H1 (cell line): ENCODE data around the gene GALNT13. TPM values are rescaled to one million over a fixed set of nuclear protein-coding genes. Genes with fewer than 3 reads are reported as not detected.

Experiments used
- CTCF ChIA-PET: fragments of 300-600 bp; sonication (Branson Sonifier 250); formaldehyde crosslinking; loops from one replicate; lab custom pipeline; 2021; ENCODE audit not compliant: partially characterized antibody; lab: Charles Lee
- POLR2A ChIA-PET: fragments of 300-600 bp; sonication (Branson Sonifier 250); formaldehyde crosslinking; loops from one replicate; lab custom pipeline; 2021; ENCODE audit warnings: inconsistent platforms; ENCODE audit not compliant: partially characterized antibody; lab: Charles Lee
- DNase-seq, 2 experiments: peaks; one replicate each; pipeline versions ENCODE4 v3.0.0 to v3.0.0-alpha.2; 2010 to 2022; ENCODE audit warnings: low spot score in 2 of 2, low read depth in 1 of 2, mixed read lengths in 1 of 2
- FAIRE-seq: peaks from 2 replicates; lab custom pipeline; 2011; peaks lifted over from hg19 to GRCh38; lab: Jason Lieb, UNC
- H2AFZ ChIP-seq: 2 replicates; pipeline ENCODE4 v1.8.1; 2012; ENCODE audit warnings: low read length, inconsistent platforms
- H2AK5ac ChIP-seq: 2 replicates; pipeline ENCODE4 v1.6.1; 2013; ENCODE audit warnings: low read depth, low read length
- H2BK120ac ChIP-seq: replicated peaks from 2 replicates; pipeline ENCODE3; 2013; ENCODE audit warnings: low read depth, low read length, inconsistent platforms
- H2BK12ac ChIP-seq: 2 replicates; pipeline ENCODE4 v1.6.1; 2013; ENCODE audit warnings: low read depth, low read length
- H2BK15ac ChIP-seq: 2 replicates; pipeline ENCODE4 v1.6.1; 2013; ENCODE audit warnings: low read length
- H2BK20ac ChIP-seq: 2 replicates; pipeline ENCODE4 v1.6.1; 2013; ENCODE audit warnings: low read length
- H2BK5ac ChIP-seq: 2 replicates; pipeline ENCODE4 v1.6.1; 2013; ENCODE audit warnings: low read depth, low read length
- H3K14ac ChIP-seq: 2 replicates; pipeline ENCODE4 v1.6.1; 2013; ENCODE audit warnings: inconsistent platforms; ENCODE audit not compliant: insufficient read length
- H3K18ac ChIP-seq: 2 replicates; pipeline ENCODE4 v1.6.1; 2013; ENCODE audit warnings: low read length; ENCODE audit errors: extremely low read depth
- H3K23ac ChIP-seq: 2 replicates; pipeline ENCODE4 v1.6.1; 2013; ENCODE audit warnings: inconsistent platforms; ENCODE audit not compliant: insufficient read length
- H3K23me2 ChIP-seq: 2 replicates; pipeline ENCODE4 v1.6.1; 2013; ENCODE audit warnings: low read depth, low read length
- H3K27ac ChIP-seq: 2 replicates; pipeline ENCODE4 v1.6.1; 2011; ENCODE audit warnings: low read depth, low read length, inconsistent platforms
- H3K27me3 ChIP-seq, 4 experiments: replicated peaks in 1 of 4; 1 replicate in 1 of 4; 2 replicates in 3 of 4; pipeline versions ENCODE4 v1.6.1 to v1.8.1; 2011 to 2013; ENCODE audit warnings: low read length in 3 of 4, mild to moderate bottlenecking in 3 of 4, inconsistent platforms in 2 of 4, mixed read lengths in 2 of 4, moderate library complexity in 1 of 4; ENCODE audit not compliant: control insufficient read depth in 3 of 4, insufficient read depth in 3 of 4; ENCODE audit errors: extremely low read depth in 1 of 4
- H3K36me3 ChIP-seq, 4 experiments: 2 replicates each; pipeline versions ENCODE4 v1.6.1 to v1.8.1; 2011 to 2013; ENCODE audit warnings: mild to moderate bottlenecking in 4 of 4, low read length in 3 of 4, moderate library complexity in 2 of 4, control low read depth in 1 of 4, inconsistent platforms in 1 of 4; ENCODE audit not compliant: insufficient read depth in 4 of 4, control insufficient read depth in 2 of 4
- H3K4ac ChIP-seq: replicated peaks from 2 replicates; pipeline ENCODE3; 2013; ENCODE audit warnings: low read length, low read depth, mixed read lengths, inconsistent platforms; ENCODE audit not compliant: insufficient read length
- H3K4me1 ChIP-seq, 4 experiments: replicated peaks in 1 of 4; 1 replicate in 1 of 4; 2 replicates in 3 of 4; pipeline versions ENCODE4 v1.6.1 to v1.8.1; 2011 to 2013; ENCODE audit warnings: low read length in 3 of 4, inconsistent platforms in 2 of 4, mixed read lengths in 1 of 4; ENCODE audit not compliant: insufficient read depth in 4 of 4, control insufficient read depth in 3 of 4
- H3K4me2 ChIP-seq, 2 experiments: 2 replicates each; pipeline versions ENCODE4 v1.6.1 to v1.8.1; 2011 to 2013; ENCODE audit warnings: low read depth in 2 of 2, low read length in 2 of 2, control low read depth in 1 of 2, inconsistent platforms in 1 of 2, mild to moderate bottlenecking in 1 of 2; ENCODE audit not compliant: insufficient read depth in 1 of 2
- H3K4me3 ChIP-seq, 4 experiments: fragments of 200-600, 300-600 bp in 1 of 4; sonication (generic), shearing (Covaris generic), sonication (Bioruptor Twin) in 1 of 4; 2 replicates each; pipeline versions ENCODE4 v1.5.1 to v1.8.1; 2011 to 2016; ENCODE audit warnings: low read length in 4 of 4, low read depth in 3 of 4, control low read depth in 2 of 4, inconsistent platforms in 2 of 4, mild to moderate bottlenecking in 2 of 4, mixed read lengths in 1 of 4, moderate library complexity in 1 of 4; ENCODE audit not compliant: insufficient read depth in 2 of 4; ENCODE audit errors: extremely low read depth in 1 of 4
- H3K56ac ChIP-seq: replicated peaks from 2 replicates; pipeline ENCODE3; 2013; ENCODE audit warnings: low read depth, mild to moderate bottlenecking, mixed read lengths, low read length, inconsistent platforms; ENCODE audit not compliant: insufficient read length
- H3K79me1 ChIP-seq: 2 replicates; pipeline ENCODE4 v1.6.1; 2013; ENCODE audit warnings: low read depth, low read length, control low read depth
- H3K79me2 ChIP-seq, 2 experiments: 2 replicates each; pipeline versions ENCODE4 v1.6.1 to v1.8.1; 2012 to 2013; ENCODE audit warnings: low read length in 2 of 2, mild to moderate bottlenecking in 2 of 2, inconsistent platforms in 1 of 2; ENCODE audit not compliant: insufficient read depth in 2 of 2, control insufficient read depth in 1 of 2
- H3K9ac ChIP-seq, 4 experiments: replicated peaks in 1 of 4; 1 replicate in 1 of 4; 2 replicates in 3 of 4; pipeline versions ENCODE4 v1.6.1 to v1.8.1; 2011 to 2013; ENCODE audit warnings: low read depth in 3 of 4, low read length in 3 of 4, control low read depth in 2 of 4, mild to moderate bottlenecking in 2 of 4, moderate library complexity in 2 of 4, inconsistent platforms in 1 of 4; ENCODE audit errors: extremely low read depth in 1 of 4
- H3K9me3 ChIP-seq, 2 experiments: 2 replicates each; pipeline versions ENCODE4 v1.6.1 to v1.8.1; 2012 to 2013; ENCODE audit warnings: mild to moderate bottlenecking in 2 of 2, moderate library complexity in 2 of 2, control low read depth in 1 of 2, inconsistent platforms in 1 of 2, low read depth in 1 of 2, low read length in 1 of 2, mixed read lengths in 1 of 2; ENCODE audit not compliant: insufficient read depth in 2 of 2
- H4K20me1 ChIP-seq, 2 experiments: replicated peaks in 1 of 2; 2 replicates each; pipeline versions ENCODE3 to v1.8.1; 2011 to 2013; ENCODE audit warnings: inconsistent platforms in 2 of 2, low read length in 2 of 2, mild to moderate bottlenecking in 1 of 2; ENCODE audit not compliant: insufficient read depth in 2 of 2, control insufficient read depth in 1 of 2
- H4K5ac ChIP-seq: 2 replicates; pipeline ENCODE4 v1.6.1; 2013; ENCODE audit warnings: low read length, low read depth, mixed read lengths, inconsistent platforms; ENCODE audit not compliant: insufficient read length
- H4K8ac ChIP-seq: 2 replicates; pipeline ENCODE4 v1.8.0; 2013; ENCODE audit warnings: mild to moderate bottlenecking, moderate library complexity, low read length, inconsistent platforms; ENCODE audit not compliant: insufficient read depth; ENCODE audit errors: extremely low read depth
- H4K91ac ChIP-seq: replicated peaks from 2 replicates; pipeline ENCODE3; 2013; ENCODE audit warnings: low read length, mixed read lengths, inconsistent platforms; ENCODE audit not compliant: insufficient read length
- WGBS, 2 experiments: shearing (Covaris generic) in 1 of 2; methylation state at CpG; one replicate each; pipeline versions ENCODE4 v1.1.6 to v1.1.7; 2013 to 2015; ENCODE audit warnings: low lambda C conversion rate in 2 of 2, mixed read lengths in 2 of 2, inconsistent platforms in 1 of 2, low coverage in 1 of 2, missing lambda C conversion rate in 1 of 2; ENCODE audit not compliant: insufficient replicate concordance in 2 of 2, insufficient coverage in 1 of 2, insufficient read length in 1 of 2; ENCODE audit errors: extremely low coverage in 1 of 2, missing lambda C conversion rate in 1 of 2; 5-methylcytosine and 5-hydroxymethylcytosine counted together
- polyA plus RNA-seq, 7 experiments: library from polyadenylated mRNA; depleted of rRNA in 3 of 7; stranded (reverse) in 5 of 7; unstranded in 2 of 7; fragments of >200 nt in 5 of 7; fragments of 200-250 nt in 2 of 7; gene quantifications; 1 replicate in 5 of 7; 2 replicates in 1 of 7; 4 replicates in 1 of 7; pipeline versions ENCODE4 v1.2.1 to v1.2.3, GENCODE V29; 2011 to 2013; ENCODE audit warnings: missing spikeins in 2 of 7, mixed read lengths in 2 of 7
- total RNA-seq: library from RNA; stranded (reverse); fragmentation: NEBNext Ultra II Directional; extraction: Animal tissue kit (Norgen Biotek cat#: 25700); gene quantifications from 2 replicates; pipeline ENCODE4 v1.2.1, GENCODE V29; 2021

The GALNT13 gene
- total and polyA plus RNA-seq, 2 of the 8 experiments (the other 6 are each of a cell fraction or from before 2014, with no cell fraction given): 3.2 to 9.6 TPM

GRCh38 chr2:154425994-154426393 lies 554.3 kb downstream of the GALNT13 start:
- no peak overlapping the region for H2BK20ac ChIP-seq
- H3K56ac ChIP-seq: no peak overlapping the region
- H3K4me2 ChIP-seq: no peak overlapping the region
- no peak overlapping the region for H4K8ac ChIP-seq
- H3K4ac ChIP-seq: no peak overlapping the region
- CTCF ChIA-PET: interaction anchor here (1.1 kb wide), 1 partner anchor 12 kb away, joined by 4 read pairs; no protein-coding TSS in a partner anchor
- FAIRE-seq: no peak
- no peak overlapping the region for H2BK5ac ChIP-seq
- no peak overlapping the region for H3K4me3 ChIP-seq
- H3K79me2 ChIP-seq: no peaks in the 10 kb centered on the region
- H2BK12ac ChIP-seq: no peak overlapping the region
- no peak overlapping the region for H4K5ac ChIP-seq
- H2AFZ ChIP-seq: no peak overlapping the region
- POLR2A ChIA-PET: no interaction called here
- H3K14ac ChIP-seq: no peak overlapping the region
- no peak overlapping the region for H3K18ac ChIP-seq
- DNase-seq: no peak
- H3K27ac ChIP-seq: no peak overlapping the region
- no peaks in the 10 kb centered on the region for H3K79me1 ChIP-seq
- no peak overlapping the region for H2BK15ac ChIP-seq
- H3K23ac ChIP-seq: no peak overlapping the region
- no peaks in the 10 kb centered on the region for H3K27me3 ChIP-seq
- no peaks in the 10 kb centered on the region for H3K9me3 ChIP-seq
- H3K36me3 ChIP-seq: no peaks in the 10 kb centered on the region
- no peak overlapping the region for H2BK120ac ChIP-seq
- H3K4me1 ChIP-seq: no peaks in the 10 kb centered on the region
- H3K23me2 ChIP-seq: no peaks in the 10 kb centered on the region
- no peak overlapping the region for H4K91ac ChIP-seq
- 81% methylated on average over 2 of the region's 2 CpGs; no CpG with 5 or more reads in 1 of the 2 experiments for WGBS, 2 experiments
- no peak overlapping the region for H2AK5ac ChIP-seq
- no peaks in the 10 kb centered on the region for H4K20me1 ChIP-seq
- H3K9ac ChIP-seq: no peak overlapping the region
